ENCODE data around the gene PPP1R15B. TPM values are rescaled to one million over a fixed set of nuclear protein-coding genes. Genes with fewer than 3 reads are reported as not detected.

Gene PPP1R15B
- total RNA-seq, 4 donors from 2014 or later = 33.8 to 90.5 (median 72.3) TPM

DNA sequence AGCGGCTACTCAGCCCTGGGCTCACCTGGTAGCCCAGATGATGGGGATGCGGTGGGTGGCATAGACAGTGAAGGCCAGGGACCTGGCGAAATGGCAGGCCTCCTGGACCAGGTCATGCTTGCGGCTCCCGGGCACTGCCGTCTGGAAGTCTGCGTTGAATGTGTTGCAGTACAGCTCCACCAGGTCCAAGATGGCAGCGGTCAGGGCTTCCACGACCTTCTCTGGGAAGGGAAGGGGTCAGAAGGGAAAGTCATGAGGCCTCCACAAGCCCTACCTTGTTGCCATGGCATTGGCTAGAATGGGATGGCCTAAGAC is 44.2 kb upstream of the PPP1R15B start:
- Histone ChIP-seq H3K36me3 (peaks cover 0 to 58% (median 5%) of the 10 kb centered on the region in 3 donors), H3K27ac (no peak overlapping the region), H3K27me3 (no peaks in the 10 kb centered on the region), H3K4me3 (no peak overlapping the region), H3K9me3 (no peaks in the 10 kb centered on the region), H3K4me1 (peaks cover 5 to 25% (median 16%) of the 10 kb centered on the region in 4 donors)
- no peak for DNase-seq
- TF ChIP-seq, protein P1, sequence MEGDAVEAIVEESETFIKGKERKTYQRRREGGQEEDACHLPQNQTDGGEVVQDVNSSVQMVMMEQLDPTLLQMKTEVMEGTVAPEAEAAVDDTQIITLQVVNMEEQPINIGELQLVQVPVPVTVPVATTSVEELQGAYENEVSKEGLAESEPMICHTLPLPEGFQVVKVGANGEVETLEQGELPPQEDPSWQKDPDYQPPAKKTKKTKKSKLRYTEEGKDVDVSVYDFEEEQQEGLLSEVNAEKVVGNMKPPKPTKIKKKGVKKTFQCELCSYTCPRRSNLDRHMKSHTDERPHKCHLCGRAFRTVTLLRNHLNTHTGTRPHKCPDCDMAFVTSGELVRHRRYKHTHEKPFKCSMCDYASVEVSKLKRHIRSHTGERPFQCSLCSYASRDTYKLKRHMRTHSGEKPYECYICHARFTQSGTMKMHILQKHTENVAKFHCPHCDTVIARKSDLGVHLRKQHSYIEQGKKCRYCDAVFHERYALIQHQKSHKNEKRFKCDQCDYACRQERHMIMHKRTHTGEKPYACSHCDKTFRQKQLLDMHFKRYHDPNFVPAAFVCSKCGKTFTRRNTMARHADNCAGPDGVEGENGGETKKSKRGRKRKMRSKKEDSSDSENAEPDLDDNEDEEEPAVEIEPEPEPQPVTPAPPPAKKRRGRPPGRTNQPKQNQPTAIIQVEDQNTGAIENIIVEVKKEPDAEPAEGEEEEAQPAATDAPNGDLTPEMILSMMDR (IDR thresholded peaks at IDR 0.05) = no peak
- no peak for TF ChIP-seq POLR2A (IDR thresholded peaks at IDR 0.05)

DNA sequence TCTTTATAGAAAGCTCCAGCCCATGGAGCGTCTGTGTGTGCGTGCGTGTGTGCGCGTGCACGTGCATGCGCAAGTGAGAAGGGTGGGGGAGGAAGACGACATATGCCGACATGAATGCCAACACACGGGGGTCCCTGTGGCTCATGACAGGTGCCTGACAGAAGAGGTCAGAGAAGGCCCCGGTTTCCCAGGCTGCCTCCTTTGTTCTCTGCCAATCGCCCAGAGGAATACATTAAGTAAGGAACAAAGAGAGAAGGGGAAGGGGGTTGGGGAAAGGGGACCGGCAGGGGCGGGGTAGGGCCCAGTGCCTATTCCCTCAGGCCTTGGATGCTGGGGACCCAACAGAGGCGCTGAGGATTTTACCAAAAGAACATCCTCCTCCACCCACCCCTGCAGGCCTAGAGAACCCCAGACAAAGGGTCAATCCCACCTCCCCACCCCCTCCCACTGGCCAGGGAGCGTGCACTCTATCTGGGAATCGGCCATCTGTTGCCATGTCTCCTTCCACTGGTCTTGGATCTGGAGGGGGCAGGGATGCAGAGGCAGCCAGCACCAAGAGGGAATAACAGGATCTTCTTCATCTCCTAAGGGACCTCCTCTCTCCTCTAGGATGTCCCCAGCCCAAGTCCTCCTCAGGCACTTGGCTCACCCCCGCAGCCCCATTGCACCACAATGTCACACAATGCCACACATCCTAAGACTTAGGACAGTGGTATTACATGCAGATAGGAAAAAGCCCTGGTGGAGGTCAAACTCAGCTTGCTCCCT is 43.6 kb upstream of the PPP1R15B start:
- DNase-seq = no peak
- Histone ChIP-seq H3K4me1 (peaks cover 2 to 26% (median 16%) of the 10 kb centered on the region in 4 donors), H3K4me3 (no peak overlapping the region), H3K36me3 (peaks cover 0 to 53% (median 2%) of the 10 kb centered on the region in 3 donors), H3K27me3 (no peaks in the 10 kb centered on the region), H3K9me3 (no peaks in the 10 kb centered on the region), H3K27ac (no peak overlapping the region)
- TF ChIP-seq POLR2A (IDR thresholded peaks at IDR 0.05) = no peak
- TF ChIP-seq, protein P1 (IDR thresholded peaks at IDR 0.05) = no peak

- Histone ChIP-seq H3K36me3 (peaks cover 0 to 53% (median 0%) of the 10 kb centered on the region in 3 donors), H3K4me1 (peaks cover 0 to 34% (median 20%) of the 10 kb centered on the region in 4 donors), H3K27ac (no peak overlapping the region), H3K27me3 (no peaks in the 10 kb centered on the region), H3K4me3 (no peak overlapping the region), H3K9me3 (no peaks in the 10 kb centered on the region)
- TF ChIP-seq POLR2A (IDR thresholded peaks at IDR 0.05) = no peak
- TF ChIP-seq, protein P1 (IDR thresholded peaks at IDR 0.05) = no peak
- DNase-seq = no peak
These were observed 42.9 kb upstream of the PPP1R15B start for GRCh38 chr1:204454476-204454875.

- TF ChIP-seq POLR2A (IDR thresholded peaks at IDR 0.05) = no peak
- TF ChIP-seq, protein P1 (IDR thresholded peaks at IDR 0.05) = no peak
- H3K9me3 ChIP-seq = no peaks in the 10 kb centered on the region
- H3K4me3 ChIP-seq = no peak overlapping the region
- H3K27ac ChIP-seq = peak overlapping the region; percentile 63 to 96 (median 86)
- peaks cover 0 to 43% (median 0%) of the 10 kb centered on the region in 3 donors for H3K36me3 ChIP-seq
- H3K4me1 ChIP-seq = peaks cover 0 to 40% (median 23%) of the 10 kb centered on the region in 4 donors
- no peaks in the 10 kb centered on the region for H3K27me3 ChIP-seq
- peak in 2 of 3 donors; percentile 75 to 83 for DNase-seq
These were observed 41.6 kb upstream of the PPP1R15B start for GRCh38 chr1:204453141-204453772.

GRCh38 chr1:204451352-204452124 is 39.9 kb upstream of the PPP1R15B start:
- no peak for TF ChIP-seq POLR2A (IDR thresholded peaks at IDR 0.05)
- TF ChIP-seq, protein P1 (IDR thresholded peaks at IDR 0.05) = no peak
- no peaks in the 10 kb centered on the region for H3K27me3 ChIP-seq
- no peak for DNase-seq
- peak overlapping the region in 3 of 4 donors; percentile 83 to 96 (median 88) for H3K27ac ChIP-seq
- H3K4me1 ChIP-seq = peaks cover 3 to 53% (median 23%) of the 10 kb centered on the region in 4 donors
- no peak overlapping the region for H3K4me3 ChIP-seq
- peaks cover 0 to 38% (median 0%) of the 10 kb centered on the region in 3 donors for H3K36me3 ChIP-seq
- H3K9me3 ChIP-seq = no peaks in the 10 kb centered on the region
